ENCODE data around the gene ADGRL2.

DNA sequence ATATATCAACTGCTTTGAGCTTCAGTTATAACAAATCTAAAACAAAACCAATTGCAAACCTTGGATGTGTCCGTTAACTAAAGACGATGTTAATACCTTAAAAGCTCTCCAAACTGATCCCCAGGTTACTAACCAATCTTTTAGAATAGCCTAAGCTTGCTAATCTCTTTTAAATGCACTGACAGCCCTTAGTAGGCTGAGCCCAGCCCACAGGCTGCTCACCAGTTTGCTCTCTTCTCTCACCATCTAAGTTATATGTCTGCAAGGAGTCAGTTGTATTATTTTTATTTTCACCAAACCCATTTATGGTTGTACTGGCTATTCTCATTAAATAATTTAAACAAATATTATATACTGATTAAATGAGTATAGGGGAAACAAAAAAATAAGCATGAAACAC, 199.5 kb downstream of the ADGRL2 start:
- no peak for TF ChIP-seq EZH2 (IDR thresholded peaks at IDR 0.05; ENCODE audit: low read length)
- TF ChIP-seq, protein P1, sequence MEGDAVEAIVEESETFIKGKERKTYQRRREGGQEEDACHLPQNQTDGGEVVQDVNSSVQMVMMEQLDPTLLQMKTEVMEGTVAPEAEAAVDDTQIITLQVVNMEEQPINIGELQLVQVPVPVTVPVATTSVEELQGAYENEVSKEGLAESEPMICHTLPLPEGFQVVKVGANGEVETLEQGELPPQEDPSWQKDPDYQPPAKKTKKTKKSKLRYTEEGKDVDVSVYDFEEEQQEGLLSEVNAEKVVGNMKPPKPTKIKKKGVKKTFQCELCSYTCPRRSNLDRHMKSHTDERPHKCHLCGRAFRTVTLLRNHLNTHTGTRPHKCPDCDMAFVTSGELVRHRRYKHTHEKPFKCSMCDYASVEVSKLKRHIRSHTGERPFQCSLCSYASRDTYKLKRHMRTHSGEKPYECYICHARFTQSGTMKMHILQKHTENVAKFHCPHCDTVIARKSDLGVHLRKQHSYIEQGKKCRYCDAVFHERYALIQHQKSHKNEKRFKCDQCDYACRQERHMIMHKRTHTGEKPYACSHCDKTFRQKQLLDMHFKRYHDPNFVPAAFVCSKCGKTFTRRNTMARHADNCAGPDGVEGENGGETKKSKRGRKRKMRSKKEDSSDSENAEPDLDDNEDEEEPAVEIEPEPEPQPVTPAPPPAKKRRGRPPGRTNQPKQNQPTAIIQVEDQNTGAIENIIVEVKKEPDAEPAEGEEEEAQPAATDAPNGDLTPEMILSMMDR (optimal IDR thresholded peaks at IDR 0.05 in 1 of 3, IDR thresholded peaks at IDR 0.05 in 1 of 3, conservative IDR thresholded peaks at IDR 0.05 in 1 of 3; ENCODE audit: extremely low read depth in 1 of 3, insufficient read depth in 2 of 3, low read length in 3 of 3): no peak

All from keratinocyte (primary cell).